WI38 (cell line): ENCODE measurements around the gene TUBGCP6.

ENCODE experiments used
- H3K4me3 ChIP-seq: 2 replicates; pipeline ENCODE4 v1.5.1; 2011; ENCODE audit warnings: low read depth, mild to moderate bottlenecking, control low read depth, low read length
- TF ChIP-seq, protein P1 (sequence below): IDR thresholded peaks from 2 replicates; pipeline ENCODE4 v1.5.1; 2012; ENCODE audit warnings: low read depth, mild to moderate bottlenecking, control low read depth, low read length

TUBGCP6 gene

DNA sequence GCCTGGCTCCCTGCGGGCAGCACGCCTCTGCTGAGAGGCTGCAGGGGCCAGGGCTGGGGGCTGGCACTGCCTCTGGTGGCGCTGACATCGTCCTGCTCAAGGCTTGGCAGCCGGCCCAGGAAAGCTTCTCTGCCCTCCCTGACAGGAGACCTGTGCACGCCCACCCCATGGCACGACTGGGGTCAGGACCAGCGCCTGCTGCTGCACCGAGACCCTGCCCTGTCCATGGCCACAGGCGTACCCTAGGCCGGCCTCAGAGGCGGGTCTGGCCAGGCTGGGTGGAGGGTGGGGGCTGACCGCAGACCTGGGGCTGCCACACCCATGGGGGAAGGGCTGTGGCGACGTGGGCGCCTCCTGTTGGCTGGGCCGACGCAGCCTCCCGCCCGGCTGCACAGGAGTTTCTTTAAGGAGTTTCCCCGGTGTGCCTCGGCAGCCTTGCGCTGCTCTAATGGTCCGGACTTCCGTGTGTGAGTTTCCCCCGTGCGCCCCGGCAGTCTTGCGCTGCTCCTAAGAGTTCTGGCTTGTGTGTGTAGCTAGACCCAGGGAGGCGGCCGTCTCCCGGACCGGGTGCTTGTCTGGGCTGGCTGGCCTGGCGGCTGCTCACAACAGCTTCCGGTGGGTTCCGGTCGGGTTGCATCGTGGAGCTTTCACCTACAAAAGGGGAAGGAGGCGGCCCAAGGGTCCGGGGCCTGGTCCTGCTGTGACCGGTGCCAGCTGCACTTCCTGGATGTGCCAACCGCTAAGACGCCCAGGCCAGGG, 54.5 kb downstream of the TUBGCP6 start:
- H3K4me3 ChIP-seq: peak overlapping the region; percentile 31
- TF ChIP-seq, protein P1, sequence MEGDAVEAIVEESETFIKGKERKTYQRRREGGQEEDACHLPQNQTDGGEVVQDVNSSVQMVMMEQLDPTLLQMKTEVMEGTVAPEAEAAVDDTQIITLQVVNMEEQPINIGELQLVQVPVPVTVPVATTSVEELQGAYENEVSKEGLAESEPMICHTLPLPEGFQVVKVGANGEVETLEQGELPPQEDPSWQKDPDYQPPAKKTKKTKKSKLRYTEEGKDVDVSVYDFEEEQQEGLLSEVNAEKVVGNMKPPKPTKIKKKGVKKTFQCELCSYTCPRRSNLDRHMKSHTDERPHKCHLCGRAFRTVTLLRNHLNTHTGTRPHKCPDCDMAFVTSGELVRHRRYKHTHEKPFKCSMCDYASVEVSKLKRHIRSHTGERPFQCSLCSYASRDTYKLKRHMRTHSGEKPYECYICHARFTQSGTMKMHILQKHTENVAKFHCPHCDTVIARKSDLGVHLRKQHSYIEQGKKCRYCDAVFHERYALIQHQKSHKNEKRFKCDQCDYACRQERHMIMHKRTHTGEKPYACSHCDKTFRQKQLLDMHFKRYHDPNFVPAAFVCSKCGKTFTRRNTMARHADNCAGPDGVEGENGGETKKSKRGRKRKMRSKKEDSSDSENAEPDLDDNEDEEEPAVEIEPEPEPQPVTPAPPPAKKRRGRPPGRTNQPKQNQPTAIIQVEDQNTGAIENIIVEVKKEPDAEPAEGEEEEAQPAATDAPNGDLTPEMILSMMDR: no peak

DNA sequence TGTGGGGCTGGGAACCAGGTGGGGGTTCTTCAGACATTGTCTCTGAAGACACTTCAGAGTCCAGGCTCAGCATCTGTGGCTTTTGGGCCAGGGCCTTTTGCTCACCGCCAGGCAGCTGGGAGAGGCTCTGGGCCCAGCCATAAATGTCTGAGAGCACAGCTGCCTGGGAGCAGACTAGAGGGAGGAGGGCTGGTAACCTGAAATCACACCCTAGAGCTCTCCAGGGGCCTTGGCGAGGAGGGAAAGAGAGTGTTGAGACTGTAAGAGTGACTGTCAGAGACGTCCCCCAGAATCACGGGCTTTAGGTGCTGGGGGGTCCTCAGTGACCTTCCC, 55.0 kb downstream of the TUBGCP6 start:
- no peak overlapping the region for H3K4me3 ChIP-seq
- TF ChIP-seq, protein P1: no peak

DNA sequence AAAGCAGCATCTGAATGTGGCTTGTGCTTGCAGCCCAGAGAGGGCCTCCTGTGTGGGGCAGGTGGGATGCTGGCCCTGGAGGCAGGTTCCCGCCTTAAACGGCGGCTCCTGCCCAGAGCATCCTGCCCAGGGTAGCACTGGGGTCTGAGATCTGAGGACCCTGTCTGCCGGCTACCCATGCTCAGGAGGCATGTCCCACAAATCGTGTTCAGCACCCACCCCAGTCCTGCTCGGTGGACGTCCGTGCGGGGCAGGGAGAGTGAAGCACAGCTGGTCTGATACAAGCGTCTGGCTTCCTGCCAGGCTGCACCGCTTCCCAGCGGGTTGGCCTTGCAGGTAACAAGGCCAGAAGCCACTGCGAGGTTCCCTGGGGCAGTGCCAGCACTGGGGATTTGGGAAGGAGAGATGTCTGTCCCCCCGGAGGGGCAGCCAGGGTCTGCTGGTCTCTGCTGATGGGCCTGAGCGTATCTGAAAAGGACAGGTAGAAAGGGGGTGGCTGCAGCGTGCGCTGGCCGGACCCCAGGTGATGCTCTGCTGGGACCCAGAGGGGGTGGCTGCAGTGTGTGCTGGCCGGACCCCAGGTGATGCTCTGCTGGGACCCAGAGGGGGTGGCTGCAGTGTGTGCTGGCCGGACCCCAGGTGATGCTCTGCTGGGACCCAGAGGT, 55.5 kb downstream of the TUBGCP6 start:
- no peak overlapping the region for H3K4me3 ChIP-seq
- TF ChIP-seq, protein P1: no peak

DNA sequence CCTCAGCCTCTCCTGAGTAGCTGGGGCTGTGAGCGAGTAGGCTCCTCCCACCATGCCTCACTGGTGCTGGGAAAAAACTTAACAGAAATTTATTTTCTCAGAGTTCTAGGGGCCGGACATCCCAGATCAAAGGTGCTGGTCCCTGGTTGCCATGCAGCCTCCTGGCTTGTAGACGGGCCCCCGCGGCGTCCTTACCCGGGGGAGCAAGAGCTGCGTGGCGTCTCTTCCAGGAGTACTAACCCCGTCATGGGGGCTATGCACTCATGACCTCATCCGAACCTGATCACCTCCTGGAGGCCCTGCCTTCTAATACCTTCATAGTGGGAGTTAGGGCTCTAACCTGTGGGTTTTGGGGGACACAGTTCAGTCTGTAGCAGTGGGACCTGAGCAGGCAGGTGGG, 56.5 kb downstream of the TUBGCP6 start:
- TF ChIP-seq, protein P1: no peak
- no peak overlapping the region for H3K4me3 ChIP-seq

DNA sequence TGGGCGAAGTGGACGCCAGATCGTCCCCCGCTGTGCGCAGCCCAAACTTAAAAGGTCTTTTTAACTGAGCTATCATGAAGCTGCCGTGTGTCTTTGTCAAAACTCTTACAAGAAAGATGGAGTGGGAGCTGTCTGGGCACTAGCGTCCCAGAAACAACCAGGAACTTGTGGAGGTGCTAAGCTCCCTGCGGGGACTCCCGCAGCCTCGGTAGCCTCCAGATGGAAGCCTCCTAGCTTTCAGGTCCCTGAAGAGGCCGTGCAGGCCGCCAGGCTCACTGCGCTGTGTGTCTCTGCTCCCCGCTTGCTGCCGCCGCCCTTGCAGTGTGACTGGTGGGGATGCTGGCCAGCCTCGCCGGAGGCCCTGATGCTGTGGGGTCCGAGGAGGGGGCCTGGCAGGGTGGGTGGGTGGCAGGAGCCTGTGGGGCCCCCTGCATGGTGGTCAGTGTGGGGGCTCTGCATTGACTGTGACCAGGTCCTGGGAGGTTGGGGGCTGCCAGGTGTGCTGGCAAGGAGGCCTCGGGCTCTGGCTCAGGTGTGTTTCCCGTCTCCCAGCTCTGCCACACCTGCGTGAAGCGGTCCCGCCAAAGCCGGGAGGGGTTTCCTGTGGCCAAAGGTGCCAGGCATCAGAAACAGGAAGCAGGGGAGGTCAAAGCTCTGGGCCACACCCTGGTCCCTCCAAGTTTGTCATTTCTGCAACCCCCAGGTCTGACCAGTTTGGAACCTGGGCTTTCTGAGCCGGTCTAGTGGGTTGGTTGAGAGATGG, 57.9 kb downstream of the TUBGCP6 start:
- TF ChIP-seq, protein P1: no peak
- peak overlapping the region; percentile 57 for H3K4me3 ChIP-seq

DNA sequence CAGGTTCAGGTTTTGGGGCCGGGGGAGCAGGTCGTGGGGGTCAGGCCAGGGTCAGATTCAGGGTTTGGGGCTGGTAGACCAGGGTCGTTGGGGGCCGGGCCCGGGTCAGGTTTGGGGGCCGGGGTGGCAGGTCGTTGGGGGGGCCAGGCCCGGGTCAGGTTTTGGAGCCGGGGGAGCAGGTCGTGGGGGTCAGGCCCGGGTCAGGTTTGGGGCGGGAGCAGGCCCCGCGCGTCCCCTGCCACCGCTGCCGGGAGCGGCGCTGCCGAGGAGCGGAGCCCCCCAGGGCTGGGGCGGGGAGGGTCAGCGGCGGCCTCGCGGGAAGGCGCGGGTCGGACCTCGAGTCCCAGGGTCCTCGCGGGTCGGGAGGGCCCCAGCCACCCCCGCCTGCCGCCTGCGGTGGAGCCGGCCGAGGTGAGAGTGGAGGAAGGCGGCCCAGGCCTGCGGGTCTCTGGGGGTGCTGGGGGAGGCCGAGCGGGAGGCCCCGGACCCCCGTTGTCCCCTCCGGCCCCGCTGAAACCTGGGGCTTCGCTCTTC, 58.6 kb downstream of the TUBGCP6 start:
- H3K4me3 ChIP-seq: peak overlapping the region; percentile 57
- TF ChIP-seq, protein P1: no peak
